Astrocyte (in vitro differentiated cells and primary cell): ENCODE results near the gene GPAT2.
"Not testable (repeated sequence)": the region's sequence is repeated elsewhere in the genome, so short reads cannot be mapped to it uniquely, and the experiment has no call there.

Experiments used
- CTCF ChIP-seq: IDR thresholded peaks from 2 replicates; pipeline ENCODE4 v1.5.1; 2011; ENCODE audit warnings: low read depth, mild to moderate bottlenecking, inconsistent platforms, low read length, moderate library complexity; ENCODE audit not compliant: insufficient read depth
- EZH2 ChIP-seq: IDR thresholded peaks from 2 replicates; pipeline ENCODE4 v1.6.1; 2012; ENCODE audit warnings: mild to moderate bottlenecking, low read length, inconsistent platforms; ENCODE audit not compliant: insufficient read depth

- TF ChIP-seq CTCF, EZH2: not testable (repeated sequence)
Observed at GRCh38 chr2:96059443-96059842, 24.7 kb upstream of the GPAT2 start.
